Peyer's patch (tissue), 4 donors: ENCODE data around the gene GGCT. TPM values are rescaled to one million over a fixed set of nuclear protein-coding genes. Genes with fewer than 3 reads are reported as not detected.
"Not testable (repeated sequence)": the region's sequence is repeated elsewhere in the genome, so short reads cannot be mapped to it uniquely, and the experiment has no call there.

Experiments
- DNase-seq, 3 donors: peaks; one replicate each; pipeline ENCODE4 v3.0.0-alpha.2; 2017 to 2019
- H3K27ac ChIP-seq, 4 donors: fragments of 200-600 bp; sonication (generic); one replicate each; pipeline ENCODE4 v1.5.1; 2016 to 2019
- H3K27me3 ChIP-seq, 2 donors: fragments of 200-600 bp; sonication (generic); one replicate each; pipeline ENCODE4 v1.5.1; 2019
- H3K36me3 ChIP-seq, 3 donors: fragments of 200-600 bp; sonication (generic); one replicate each; pipeline ENCODE4 v1.5.1; 2016 to 2019
- H3K4me1 ChIP-seq, 4 donors: fragments of 200-600 bp; sonication (generic); one replicate each; pipeline ENCODE4 v1.5.1; 2016 to 2019
- H3K4me3 ChIP-seq, 4 donors: fragments of 200-600 bp; sonication (generic); 1 replicate in 3 of 4; 2 replicates in 1 of 4; pipeline ENCODE4 v1.5.1; 2016 to 2019; ENCODE audit warnings: mild to moderate bottlenecking in 1 of 4
- H3K9me3 ChIP-seq, 4 donors: fragments of 200-600 bp; sonication (generic); one replicate each; pipeline ENCODE4 v1.5.1; 2016 to 2019; ENCODE audit warnings: mild to moderate bottlenecking in 1 of 4
- POLR2A ChIP-seq, 2 donors: fragments of 450-650 bp; IDR thresholded peaks; one replicate each; pipeline ENCODE4 v1.5.1; 2017; ENCODE audit warnings: antibody characterized with exemption in 2 of 2, mild to moderate bottlenecking in 2 of 2, moderate library complexity in 2 of 2
- total RNA-seq, 4 donors: library from RNA; depleted of rRNA; stranded (reverse); fragments of >200 nt; gene quantifications; one replicate each; pipeline ENCODE4 v1.1.0, GENCODE V29; 2016
- TF ChIP-seq, protein P1 (sequence below), 6 experiments: fragments of 450-650 bp in 4 of 6; fragments of 200-600 bp in 2 of 6; sonication (generic) in 1 of 6; IDR thresholded peaks; one replicate each; pipeline ENCODE4 v1.5.1; 2017 to 2019; ENCODE audit warnings: antibody characterized with exemption in 6 of 6, mild to moderate bottlenecking in 3 of 6, moderate library complexity in 1 of 6

GGCT gene
- total RNA-seq, 4 donors from 2014 or later, result 18.1 to 24.8 (median 19.2) TPM

DNA sequence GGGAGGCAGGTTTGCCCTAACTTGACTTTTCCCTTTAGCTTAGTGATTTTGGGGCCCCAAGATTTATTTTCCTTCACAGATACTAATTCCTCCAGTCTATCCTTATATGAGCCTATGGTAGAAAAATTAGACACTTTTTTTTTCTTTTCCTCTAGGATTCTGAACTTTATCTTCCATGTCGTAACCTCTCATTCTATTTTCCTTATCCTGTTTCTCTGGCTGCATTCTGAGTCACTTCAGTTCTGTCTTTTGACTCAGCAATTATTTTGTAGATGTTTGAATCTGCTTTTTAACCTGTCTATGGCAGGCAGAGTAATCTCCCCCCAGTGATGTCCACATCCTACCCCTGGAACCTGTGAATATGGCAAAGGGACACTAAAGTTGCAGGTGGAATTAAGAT, 19.0 kb downstream of the GGCT start:
- H3K9me3 ChIP-seq, result no peaks in the 10 kb centered on the region
- no peak overlapping the region for H3K4me3 ChIP-seq
- TF ChIP-seq, protein P1, sequence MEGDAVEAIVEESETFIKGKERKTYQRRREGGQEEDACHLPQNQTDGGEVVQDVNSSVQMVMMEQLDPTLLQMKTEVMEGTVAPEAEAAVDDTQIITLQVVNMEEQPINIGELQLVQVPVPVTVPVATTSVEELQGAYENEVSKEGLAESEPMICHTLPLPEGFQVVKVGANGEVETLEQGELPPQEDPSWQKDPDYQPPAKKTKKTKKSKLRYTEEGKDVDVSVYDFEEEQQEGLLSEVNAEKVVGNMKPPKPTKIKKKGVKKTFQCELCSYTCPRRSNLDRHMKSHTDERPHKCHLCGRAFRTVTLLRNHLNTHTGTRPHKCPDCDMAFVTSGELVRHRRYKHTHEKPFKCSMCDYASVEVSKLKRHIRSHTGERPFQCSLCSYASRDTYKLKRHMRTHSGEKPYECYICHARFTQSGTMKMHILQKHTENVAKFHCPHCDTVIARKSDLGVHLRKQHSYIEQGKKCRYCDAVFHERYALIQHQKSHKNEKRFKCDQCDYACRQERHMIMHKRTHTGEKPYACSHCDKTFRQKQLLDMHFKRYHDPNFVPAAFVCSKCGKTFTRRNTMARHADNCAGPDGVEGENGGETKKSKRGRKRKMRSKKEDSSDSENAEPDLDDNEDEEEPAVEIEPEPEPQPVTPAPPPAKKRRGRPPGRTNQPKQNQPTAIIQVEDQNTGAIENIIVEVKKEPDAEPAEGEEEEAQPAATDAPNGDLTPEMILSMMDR (IDR thresholded peaks at IDR 0.05), result no peak
- TF ChIP-seq POLR2A (IDR thresholded peaks at IDR 0.05), result no peak
- no peak for DNase-seq
- no peaks in the 10 kb centered on the region for H3K4me1 ChIP-seq
- no peak overlapping the region for H3K27ac ChIP-seq
- no peaks in the 10 kb centered on the region for H3K27me3 ChIP-seq
- H3K36me3 ChIP-seq, result no peaks in the 10 kb centered on the region

DNA sequence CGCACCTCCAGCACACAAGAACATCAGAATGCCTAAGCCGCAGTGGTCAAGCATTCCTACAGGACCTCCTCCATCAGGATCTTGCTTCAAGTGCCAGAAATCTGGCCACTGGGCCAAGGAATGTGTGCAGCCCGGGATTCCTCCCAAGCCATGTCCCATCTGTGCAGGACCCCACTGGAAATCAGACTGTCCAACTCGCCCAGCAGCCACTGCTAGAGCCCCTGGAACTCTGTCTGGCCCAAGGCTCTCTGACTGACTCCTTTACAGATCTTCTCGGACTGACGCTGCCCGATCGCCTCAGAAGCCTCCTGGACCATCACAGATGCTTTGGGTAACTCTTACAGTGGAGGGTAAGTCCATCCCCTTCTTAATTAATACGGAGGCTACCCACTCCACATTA, 23.2 kb downstream of the GGCT start:
- not testable (repeated sequence) for H3K9me3 ChIP-seq, H3K36me3 ChIP-seq, H3K27me3 ChIP-seq, DNase-seq, H3K27ac ChIP-seq, H3K4me3 ChIP-seq
- H3K4me1 ChIP-seq, result peaks cover 0 to 22% (median 6%) of the 10 kb centered on the region in 4 donors

DNA sequence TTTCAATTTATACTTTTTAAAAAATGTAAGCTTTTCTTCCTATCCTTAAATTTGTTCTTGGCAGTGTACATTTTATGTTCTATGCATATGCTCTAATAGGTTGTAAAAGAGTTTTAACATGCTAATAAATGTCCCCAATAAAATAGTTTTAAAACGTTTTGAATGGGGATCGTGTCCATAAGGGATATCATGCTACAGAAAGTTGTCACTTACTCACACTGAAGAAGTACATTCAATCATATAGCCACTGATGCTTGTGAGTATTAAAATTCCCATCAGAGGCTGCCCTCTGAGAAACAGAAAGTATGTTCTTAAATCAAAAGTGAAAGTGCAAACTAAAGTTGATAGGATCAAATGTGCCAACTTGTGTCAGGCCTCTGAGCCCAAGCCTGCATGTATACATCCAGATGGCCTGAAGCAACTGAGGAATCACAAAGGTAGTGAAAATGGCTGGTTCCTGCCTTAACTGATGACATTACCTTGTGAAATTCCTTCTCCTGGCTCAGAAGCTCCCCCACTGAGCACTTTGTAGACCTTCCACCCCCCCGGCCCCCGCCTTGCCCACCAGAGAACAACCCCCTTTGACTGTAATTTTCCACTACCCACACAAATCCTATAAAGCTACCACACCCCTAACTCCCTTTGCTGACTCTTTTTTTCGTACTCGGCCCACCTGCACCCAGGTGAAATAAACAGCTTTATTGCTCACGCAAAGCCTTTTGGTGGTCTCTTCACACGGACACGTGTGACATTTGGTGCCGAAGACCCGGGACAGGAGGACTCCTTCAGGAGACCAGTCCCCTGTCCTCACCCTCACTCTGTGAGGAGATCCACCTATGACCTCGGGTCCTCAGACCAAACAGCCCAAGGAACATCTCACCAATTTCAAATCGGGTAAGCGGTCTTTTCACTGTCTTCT, 25.2 kb downstream of the GGCT start:
- Histone ChIP-seq H3K27me3 (no peaks in the 10 kb centered on the region), H3K27ac (peak overlapping the region; percentile 82 to 92 (median 90)), H3K36me3 (no peaks in the 10 kb centered on the region), H3K4me3 (peak overlapping the region; percentile 56 to 83 (median 70)), H3K9me3 (no peaks in the 10 kb centered on the region), H3K4me1 (peaks cover 0 to 25% (median 12%) of the 10 kb centered on the region in 4 donors)
- no peak for DNase-seq
- TF ChIP-seq, protein P1 (IDR thresholded peaks at IDR 0.05), result no peak
- no peak for TF ChIP-seq POLR2A (IDR thresholded peaks at IDR 0.05)

DNA sequence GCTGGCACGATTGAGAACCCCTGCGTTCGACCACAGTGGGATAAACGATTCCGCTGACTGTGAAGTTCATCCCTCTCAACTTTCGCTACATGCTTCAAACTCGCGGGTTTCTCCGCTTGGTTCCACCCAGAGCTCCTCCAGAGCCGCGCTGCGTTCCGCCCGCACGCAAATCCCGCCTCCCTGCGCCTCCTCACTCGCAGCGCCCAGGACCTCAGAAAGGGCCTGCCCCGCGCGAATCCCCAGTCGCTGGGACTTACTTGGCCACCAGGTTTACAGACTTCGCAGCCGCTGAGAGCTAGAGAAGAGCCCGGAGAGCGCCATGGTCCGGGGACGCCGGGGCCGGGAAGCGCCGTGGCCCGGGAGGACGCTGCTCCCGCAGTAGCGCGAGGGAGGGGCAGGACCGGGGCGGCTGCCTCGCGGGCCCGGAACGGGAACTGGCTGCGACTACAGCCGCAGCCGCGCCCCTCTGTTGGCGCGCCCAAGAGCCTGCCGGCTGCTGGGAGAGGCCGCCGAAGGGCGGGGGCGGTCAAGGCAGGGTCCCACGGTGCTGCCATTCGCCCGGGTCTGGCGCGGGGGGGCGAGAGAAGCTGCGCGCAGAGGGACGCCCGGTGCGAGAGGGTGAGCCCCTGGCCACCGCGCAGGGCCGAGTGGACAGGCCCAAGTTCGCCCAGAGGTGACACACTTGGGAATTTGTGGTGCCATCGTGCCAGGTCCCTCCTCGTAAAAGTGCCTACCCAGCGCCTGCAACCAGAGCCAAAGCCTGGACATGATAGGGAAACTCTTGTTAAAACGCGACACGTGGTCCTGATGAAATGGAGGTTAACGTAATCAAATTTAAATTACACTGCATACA, 26.1 kb downstream of the GGCT start, which contains the start of gene NOD1:
NOD1 (minus strand) TSS at position 436 of the 853 bp plus-strand sequence. CDS start 21,863 bp downstream, outside the sequence.
- DNase-seq, result peak; percentile 71 to 90 (median 89)
- H3K36me3 ChIP-seq, result no peaks in the 10 kb centered on the region
- TF ChIP-seq, protein P1 (IDR thresholded peaks at IDR 0.05), result peak in 1 of 6 experiments; percentile 28
- peak; percentile 66 to 74 for TF ChIP-seq POLR2A (IDR thresholded peaks at IDR 0.05)
- peak within 1 kb of the TSS; percentile 56 to 83 (median 70) for H3K4me3 ChIP-seq
- H3K27ac ChIP-seq, result peak within 1 kb of the TSS; percentile 82 to 92 (median 90)
- H3K4me1 ChIP-seq, result peaks cover 0 to 28% (median 12%) of the 10 kb centered on the region in 4 donors
- H3K27me3 ChIP-seq, result no peaks in the 10 kb centered on the region
- H3K9me3 ChIP-seq, result no peaks in the 10 kb centered on the region

DNA sequence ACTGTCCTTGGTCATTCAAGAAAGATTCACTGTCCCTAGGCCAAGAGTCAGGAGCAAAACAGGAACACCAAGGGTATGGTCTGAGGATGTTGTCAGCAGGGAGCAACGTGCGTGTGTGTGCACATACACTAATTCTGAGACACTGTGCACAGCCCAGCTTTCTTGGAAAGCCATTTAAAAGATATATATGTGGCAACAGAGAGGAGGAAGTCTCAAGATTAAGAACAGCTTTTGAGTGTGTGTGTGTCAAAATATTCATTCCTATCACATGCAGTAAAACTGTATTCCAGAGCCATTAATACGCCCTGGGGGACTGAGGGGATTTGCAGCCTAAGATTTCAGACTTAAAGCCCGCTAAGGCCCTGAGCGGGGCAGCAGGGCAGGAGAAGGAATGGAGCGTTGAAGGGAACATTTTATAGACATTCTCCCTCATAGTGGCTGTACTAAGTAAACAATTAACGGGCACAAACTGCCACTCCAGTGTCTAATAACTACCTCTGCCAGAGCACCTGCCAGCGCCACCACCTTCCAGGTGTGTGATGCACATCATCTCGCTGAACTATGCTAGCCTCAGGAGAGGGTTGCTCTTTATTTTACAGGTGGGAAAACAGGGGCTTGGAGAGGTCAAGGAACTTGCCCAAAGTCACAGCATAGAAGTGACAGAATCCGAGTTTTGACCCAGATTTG, 28.0 kb downstream of the GGCT start:
- no peak for DNase-seq
- no peak overlapping the region for H3K27ac ChIP-seq
- TF ChIP-seq, protein P1 (IDR thresholded peaks at IDR 0.05), result no peak
- TF ChIP-seq POLR2A (IDR thresholded peaks at IDR 0.05), result no peak
- no peaks in the 10 kb centered on the region for H3K27me3 ChIP-seq
- no peaks in the 10 kb centered on the region for H3K9me3 ChIP-seq
- peaks cover 0 to 37% (median 12%) of the 10 kb centered on the region in 4 donors for H3K4me1 ChIP-seq
- no peaks in the 10 kb centered on the region for H3K36me3 ChIP-seq
- no peak overlapping the region for H3K4me3 ChIP-seq
